GM10266 (cell line): ENCODE measurements around the gene MINDY3.

ENCODE experiments used
- DNase-seq: peaks from one replicate; pipeline ENCODE4 v3.0.0; 2012; ENCODE audit errors: extremely low spot score
- CTCF ChIP-seq: IDR thresholded peaks from 2 replicates; pipeline ENCODE4 v1.5.1; 2012; ENCODE audit warnings: mild to moderate bottlenecking, low read depth; ENCODE audit not compliant: control insufficient read depth, insufficient read depth; ENCODE audit errors: missing control alignments

Gene MINDY3

GRCh38 chr10:15737656-15738055 lies 122.7 kb downstream of the MINDY3 start:
- DNase-seq = no peak
- no peak for TF ChIP-seq CTCF

DNA sequence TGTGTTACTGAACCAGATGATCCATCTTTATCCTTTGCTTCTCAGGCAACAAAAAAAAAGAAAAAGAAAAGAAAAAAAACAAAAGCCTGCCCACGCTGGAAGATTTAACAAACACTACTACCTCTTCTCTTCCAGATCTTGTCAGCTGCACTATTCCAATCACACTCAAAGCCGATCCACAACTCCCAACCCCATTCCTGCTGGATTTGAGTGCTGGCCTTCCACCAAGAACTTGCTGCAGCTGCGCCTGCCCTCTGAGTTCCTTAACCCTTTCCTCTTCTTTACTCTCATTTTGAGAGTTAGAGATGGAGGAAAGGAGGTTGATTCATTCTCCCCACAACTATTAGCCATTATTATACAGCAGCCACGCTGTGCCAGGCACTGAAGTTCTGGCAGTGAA lies 124.5 kb downstream of the MINDY3 start:
- no peak for DNase-seq
- no peak for TF ChIP-seq CTCF

DNA sequence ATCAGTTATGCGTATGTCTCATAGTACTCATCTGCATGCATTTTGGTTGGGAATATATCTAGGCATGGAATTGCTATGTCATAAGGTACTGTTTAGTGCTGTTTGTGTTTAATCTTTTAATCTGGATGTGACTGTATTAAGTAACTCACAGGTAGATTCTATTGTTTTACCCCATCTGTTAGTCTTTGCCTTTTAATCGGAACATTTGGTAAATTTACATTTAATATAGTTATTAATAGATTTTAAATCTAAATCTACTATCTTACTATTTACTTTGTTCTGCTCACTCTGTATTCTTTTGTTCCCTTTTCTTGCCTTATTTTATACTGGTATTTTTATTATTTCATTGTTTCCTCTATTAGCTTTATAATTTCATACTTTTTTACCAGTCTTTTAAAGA lies 130.0 kb downstream of the MINDY3 start:
- no peak for TF ChIP-seq CTCF
- no peak for DNase-seq

DNA sequence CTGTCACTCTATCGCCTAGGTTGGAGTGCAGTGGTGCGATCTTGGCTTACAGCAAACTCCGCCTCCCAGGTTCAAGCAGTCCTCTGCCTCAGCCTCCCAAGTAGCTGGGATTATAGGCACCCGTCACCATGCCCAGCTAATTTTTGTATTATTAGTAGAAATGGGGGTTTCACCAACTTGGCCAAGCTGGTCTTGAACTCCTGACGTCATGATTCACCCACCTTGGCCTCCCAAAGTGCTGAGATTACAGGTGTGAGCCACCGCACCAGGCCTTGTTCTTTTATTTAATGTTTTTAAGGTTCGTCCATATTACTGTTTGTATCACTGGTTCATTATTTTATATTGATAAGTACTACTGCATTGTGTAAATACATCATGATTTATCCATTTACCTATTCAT lies 130.4 kb downstream of the MINDY3 start:
- DNase-seq = no peak
- TF ChIP-seq CTCF = no peak
